Measurements from ENCODE around the gene ANO10.
"Not testable (repeated sequence)": the region's sequence is repeated elsewhere in the genome, so short reads cannot be mapped to it uniquely, and the experiment has no call there.

ANO10 gene

DNA sequence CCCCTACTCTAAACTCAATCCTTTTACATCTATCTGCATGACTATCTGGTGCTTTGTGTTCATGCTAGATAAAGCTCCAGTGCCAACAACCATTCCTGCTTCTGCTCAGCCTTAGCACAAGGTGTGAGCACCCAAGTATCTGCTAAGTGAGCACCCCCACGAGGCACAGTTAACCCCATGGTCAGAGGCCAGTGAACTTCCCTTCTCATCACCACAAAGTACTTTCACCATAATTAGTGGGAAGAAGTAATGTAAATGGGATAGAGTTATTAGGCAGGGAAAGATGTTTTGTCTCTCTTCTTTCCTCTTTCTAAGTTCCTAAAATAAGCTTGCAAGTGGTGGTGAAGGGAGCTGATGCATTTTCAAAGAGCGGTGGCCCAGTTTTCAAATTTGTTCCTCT lies 96.4 kb downstream of the ANO10 start:
- DNase-seq (no peak), ATAC-seq (no peak)
- Mint-ChIP-seq H3K9me3 (peaks cover 10 to 14% of the 10 kb centered on the region in 2 donors), H3K27me3 (no peaks in the 10 kb centered on the region), H3K4me1 (no peaks in the 10 kb centered on the region), H3K27ac (peak overlapping the region in 1 of 2 donors; percentile 41), H3K4me3 (no peak overlapping the region)

DNA sequence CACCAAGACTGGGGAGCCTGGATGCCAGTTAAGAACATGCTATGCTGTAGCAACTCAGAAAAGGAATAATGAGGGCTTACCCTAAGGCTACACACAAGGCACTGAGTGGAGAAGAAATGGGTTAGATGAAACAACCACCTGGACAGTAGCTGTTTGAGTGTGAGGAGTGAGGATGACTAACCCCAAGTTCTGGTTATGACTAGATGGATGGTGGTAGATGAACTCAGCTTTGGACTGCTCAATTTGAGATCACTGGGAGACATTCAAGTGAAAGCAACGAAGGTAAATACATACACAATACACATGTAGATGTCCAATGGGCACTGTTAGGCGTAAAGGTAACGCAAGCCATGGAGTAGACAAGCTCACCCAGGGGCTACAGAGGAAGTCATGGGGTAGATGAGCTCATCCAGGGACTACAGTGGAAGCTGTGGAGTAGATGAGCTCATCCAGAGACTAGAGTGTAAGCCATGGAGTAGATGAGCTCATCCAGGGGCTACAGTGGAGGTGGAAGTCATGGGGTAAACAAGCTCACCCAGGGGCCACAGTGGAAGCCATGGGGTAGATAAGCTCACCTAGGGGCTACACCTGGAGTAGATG lies 98.3 kb downstream of the ANO10 start:
- DNase-seq: peak; percentile 32 to 67

DNA sequence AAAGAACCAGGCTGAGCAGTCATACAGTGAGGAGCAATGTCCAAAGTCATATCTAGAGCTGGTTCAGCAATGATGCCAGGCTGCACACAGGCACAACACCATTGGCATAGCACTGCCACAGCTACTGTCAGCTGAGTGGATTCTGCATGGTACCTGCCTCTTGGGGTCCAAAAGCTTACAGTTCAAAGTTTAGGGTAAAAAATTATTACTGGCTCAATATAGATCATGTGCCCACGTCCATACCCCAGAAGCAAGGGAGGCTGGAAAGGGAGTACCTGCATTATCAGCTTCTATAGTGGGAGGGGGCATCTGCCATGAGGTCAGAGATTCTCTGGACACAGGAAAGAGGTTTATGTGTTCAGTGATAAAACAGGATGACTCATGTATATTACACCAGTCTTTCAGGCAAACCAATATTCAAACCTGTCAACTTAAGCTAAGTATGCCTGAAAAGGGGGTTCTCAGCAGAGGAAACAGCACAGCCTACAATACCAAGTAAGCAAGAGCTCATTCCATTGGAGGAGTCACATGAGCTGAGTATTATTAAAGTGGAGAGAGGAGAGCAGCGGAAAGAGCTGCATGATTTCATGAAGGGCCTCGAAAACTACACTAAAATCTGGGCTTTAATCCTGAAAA lies 99.0 kb downstream of the ANO10 start:
- Mint-ChIP-seq H3K27me3 (no peaks in the 10 kb centered on the region), H3K4me3 (no peak overlapping the region), H3K4me1 (no peaks in the 10 kb centered on the region), H3K27ac (peak overlapping the region in 1 of 2 donors; percentile 50), H3K9me3 (peaks cover 26 to 27% of the 10 kb centered on the region in 2 donors)
- no peak for DNase-seq
- ATAC-seq: peak; percentile 41

More for the DNA sequence above, 98.3 kb downstream of the ANO10 start:
- ATAC-seq: peak; percentile 95
- Mint-ChIP-seq H3K4me3 (no peak overlapping the region), H3K27ac (no peak overlapping the region), H3K9me3 (peaks cover 26 to 28% of the 10 kb centered on the region in 2 donors), H3K4me1 (no peaks in the 10 kb centered on the region), H3K27me3 (no peaks in the 10 kb centered on the region)

DNA sequence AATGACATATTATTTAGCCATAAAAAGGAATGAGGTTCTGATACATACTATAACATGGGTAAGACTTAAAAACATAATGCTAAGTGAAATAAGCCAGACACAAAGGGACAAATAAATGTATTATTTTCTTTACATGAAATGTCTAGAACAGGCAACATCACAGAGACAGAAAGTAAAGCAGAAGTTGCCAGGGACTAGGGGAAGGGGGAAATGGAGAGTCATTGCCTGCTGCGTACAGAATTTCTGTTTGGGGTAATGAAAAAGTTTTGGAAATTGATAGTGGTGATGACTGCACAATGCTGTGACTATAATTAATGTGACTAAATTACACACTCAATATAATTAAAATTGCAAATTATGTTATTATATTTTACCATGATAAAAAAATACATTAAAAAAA lies 99.9 kb downstream of the ANO10 start:
- peak overlapping the region in 1 of 2 donors; percentile 33 for H3K27ac Mint-ChIP-seq
- no peaks in the 10 kb centered on the region for H3K27me3 Mint-ChIP-seq
- no peak overlapping the region for H3K4me3 Mint-ChIP-seq
- DNase-seq (no peak), ATAC-seq (no peak)
- peaks cover 20 to 22% of the 10 kb centered on the region in 2 donors for H3K9me3 Mint-ChIP-seq
- no peaks in the 10 kb centered on the region for H3K4me1 Mint-ChIP-seq

DNA sequence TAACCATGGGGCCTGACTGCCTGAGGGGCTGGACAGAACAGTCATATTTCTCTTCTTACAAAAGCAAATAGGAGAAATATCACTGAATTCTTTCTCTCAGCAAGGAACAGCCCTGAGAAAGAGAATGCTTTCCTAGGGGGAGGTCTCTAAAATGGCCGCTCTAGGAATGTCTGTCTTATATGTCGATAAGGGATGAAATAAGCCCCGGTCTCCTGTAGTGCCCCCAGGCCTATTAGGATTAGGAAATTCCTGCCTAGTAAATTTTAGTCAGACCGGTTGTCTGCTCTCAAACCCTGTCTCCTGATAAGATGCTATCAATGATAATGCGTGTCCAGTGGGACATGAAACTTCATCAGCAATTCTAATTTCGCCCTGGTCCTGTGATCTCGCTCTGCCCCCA lies 103.3 kb downstream of the ANO10 start:
- DNase-seq, H3K27ac Mint-ChIP-seq, H3K27me3 Mint-ChIP-seq, H3K4me3 Mint-ChIP-seq, ATAC-seq: not testable (repeated sequence)
- Mint-ChIP-seq H3K9me3 (peaks cover 27 to 32% of the 10 kb centered on the region in 2 donors), H3K4me1 (peaks cover 11% of the 10 kb centered on the region)

DNA sequence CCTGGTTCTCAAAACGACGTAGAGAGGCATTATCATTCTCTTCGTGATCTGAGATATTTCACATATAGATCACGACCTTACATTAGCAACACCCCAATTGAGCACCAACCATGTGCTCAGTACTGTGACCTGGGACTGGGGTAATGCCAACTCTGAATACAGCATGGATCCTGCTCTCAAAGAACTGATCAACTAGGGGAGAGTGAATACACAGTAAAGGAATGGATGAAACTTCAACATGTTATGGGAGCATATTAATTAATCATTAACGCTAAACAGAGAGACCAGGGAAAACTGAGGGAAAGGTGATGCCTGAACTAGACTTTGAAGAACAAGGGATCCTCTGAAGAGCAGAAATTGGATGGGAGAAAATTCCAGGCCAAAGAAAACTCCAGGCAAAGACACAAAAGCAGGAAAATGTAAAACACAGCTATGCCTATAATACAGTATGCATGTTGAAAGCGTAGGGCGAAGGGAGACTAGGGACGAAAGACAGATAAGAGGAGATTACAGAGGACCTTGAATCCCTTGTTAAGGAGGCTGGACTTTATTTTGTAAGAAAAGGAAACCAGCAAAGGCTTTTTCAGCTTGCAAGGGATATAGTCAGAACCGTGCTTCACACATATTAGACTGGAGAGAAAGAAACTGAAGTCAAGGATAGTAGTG lies 105.7 kb downstream of the ANO10 start:
- DNase-seq (no peak), ATAC-seq (no peak)
- peaks cover 11% of the 10 kb centered on the region for H3K4me1 Mint-ChIP-seq
- no peaks in the 10 kb centered on the region for H3K27me3 Mint-ChIP-seq
- H3K9me3 Mint-ChIP-seq: peaks cover 27 to 32% of the 10 kb centered on the region in 2 donors
- no peak overlapping the region for H3K4me3 Mint-ChIP-seq
- H3K27ac Mint-ChIP-seq: peak overlapping the region in 1 of 2 donors; percentile 10

DNA sequence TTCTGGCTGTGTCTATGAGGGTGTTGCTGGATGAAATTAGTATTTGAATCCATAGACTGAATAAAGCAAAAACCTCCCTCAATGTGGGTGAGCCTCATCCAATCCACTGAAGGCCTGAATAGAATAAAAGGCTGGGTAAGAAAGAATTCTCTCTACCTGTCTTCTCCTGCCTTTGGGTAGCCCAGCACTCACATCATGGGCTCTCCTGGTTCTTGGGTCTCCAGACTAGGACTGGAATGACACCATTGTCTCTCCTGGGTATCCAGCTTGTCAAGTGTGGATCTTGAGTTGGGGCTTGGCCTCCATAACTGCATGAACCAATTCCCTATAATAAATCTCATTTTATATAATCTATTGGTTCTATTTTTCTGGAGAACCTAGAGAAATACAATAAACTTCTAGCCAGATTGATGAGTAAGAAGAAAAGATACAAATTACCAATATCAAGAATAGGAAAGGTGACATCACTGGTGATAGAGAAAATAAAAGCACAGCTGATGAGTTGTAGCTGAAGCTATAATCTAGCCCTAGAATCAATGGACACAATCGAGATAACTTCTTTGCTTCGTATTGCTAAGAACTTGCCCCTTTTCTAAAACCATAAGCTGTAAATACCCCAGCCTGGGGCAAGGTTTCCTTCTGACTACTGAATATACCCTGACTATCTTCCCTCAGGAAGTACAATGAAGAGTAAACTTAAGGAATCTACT lies 106.4 kb downstream of the ANO10 start:
- Mint-ChIP-seq H3K4me3 (no peak overlapping the region), H3K27ac (no peak overlapping the region), H3K9me3 (peaks cover 27 to 32% of the 10 kb centered on the region in 2 donors), H3K27me3 (no peaks in the 10 kb centered on the region), H3K4me1 (peaks cover 11% of the 10 kb centered on the region)
- DNase-seq: no peak
- peak; percentile 79 for ATAC-seq

DNA sequence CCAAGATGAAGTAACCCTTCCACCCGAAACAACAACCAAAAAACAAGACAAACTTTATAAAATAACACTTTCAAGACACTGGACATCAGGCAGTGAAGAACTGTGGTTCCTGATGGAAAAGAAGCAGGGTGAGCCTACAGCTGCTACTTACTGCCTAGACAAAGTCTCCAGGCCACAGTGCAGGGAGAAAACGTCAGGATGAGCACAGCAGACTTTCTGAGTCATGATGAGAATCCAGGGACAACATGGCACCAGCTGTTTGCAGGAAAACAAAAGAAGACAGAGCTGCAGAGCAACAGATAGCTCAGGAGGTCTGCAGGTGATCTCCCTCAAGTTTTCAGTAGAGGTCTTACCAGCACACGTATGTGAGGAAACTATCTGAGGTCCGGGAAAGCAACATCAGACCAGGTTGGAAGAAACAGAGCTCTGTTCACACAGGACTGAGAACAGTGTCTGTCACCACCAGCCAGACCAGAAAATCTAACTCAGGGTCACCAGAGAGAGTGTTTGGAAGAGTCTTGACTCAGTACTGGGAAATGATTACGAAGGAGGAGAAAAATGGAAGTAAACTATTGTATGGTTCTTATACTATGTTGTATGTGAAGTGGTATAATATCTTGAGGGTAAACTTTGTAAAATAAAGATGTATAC lies 108.9 kb downstream of the ANO10 start:
- Mint-ChIP-seq H3K4me1 (peaks cover 11% of the 10 kb centered on the region), H3K9me3 (peaks cover 7 to 11% of the 10 kb centered on the region in 2 donors), H3K4me3 (no peak overlapping the region), H3K27me3 (no peaks in the 10 kb centered on the region), H3K27ac (no peak overlapping the region)
- DNase-seq (no peak), ATAC-seq (no peak)

DNA sequence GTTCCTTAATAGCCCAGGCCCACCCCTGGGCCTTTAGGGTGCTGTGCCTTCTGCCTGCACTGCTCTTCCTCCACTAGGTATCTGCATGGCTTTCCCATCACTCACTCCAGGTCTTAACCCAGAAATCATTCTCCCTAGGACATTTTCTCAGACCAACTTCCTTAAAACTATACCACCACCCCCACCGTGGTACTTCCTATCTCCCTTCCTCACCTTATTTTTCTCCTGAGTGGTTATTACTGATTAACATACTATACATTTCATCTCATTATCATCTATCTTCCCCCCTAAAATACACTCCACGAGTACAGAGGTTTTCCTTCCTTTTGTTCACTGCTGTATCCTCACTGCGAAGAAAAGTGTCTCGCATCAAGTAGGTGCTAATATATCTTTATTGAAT lies 115.2 kb downstream of the ANO10 start:
- Mint-ChIP-seq H3K4me1 (peaks cover 38% of the 10 kb centered on the region), H3K27me3 (no peaks in the 10 kb centered on the region), H3K27ac (peak overlapping the region; percentile 21 to 54), H3K4me3 (peak overlapping the region in 1 of 2 donors; percentile 16), H3K9me3 (peaks cover 0 to 4% of the 10 kb centered on the region in 2 donors)
- no peak for ATAC-seq
- DNase-seq: no peak

DNA sequence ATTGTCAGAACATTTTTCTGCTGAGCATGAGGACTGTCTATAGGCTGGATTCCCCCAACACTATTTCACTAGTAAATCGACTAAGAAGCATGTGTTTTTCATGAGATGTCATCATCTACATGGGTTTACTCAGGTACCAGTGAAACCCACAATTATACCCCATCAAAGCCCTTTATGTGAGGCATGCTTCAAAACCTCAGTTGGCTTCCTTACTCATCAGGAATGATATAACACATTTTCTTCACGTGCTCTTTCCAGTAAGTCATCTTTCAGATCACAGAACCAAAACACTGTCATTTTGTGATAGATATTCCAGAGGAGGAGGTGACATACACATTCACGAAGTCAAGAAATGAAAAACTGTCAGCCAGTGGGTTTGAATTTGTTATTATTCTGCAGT lies 116.5 kb downstream of the ANO10 start:
- DNase-seq (peak; percentile 41 to 57), ATAC-seq (peak; percentile 96)
- H3K9me3 Mint-ChIP-seq: peaks cover 0 to 4% of the 10 kb centered on the region in 2 donors
- H3K4me3 Mint-ChIP-seq: peak overlapping the region in 1 of 2 donors; percentile 46
- H3K27me3 Mint-ChIP-seq: no peaks in the 10 kb centered on the region
- H3K4me1 Mint-ChIP-seq: peaks cover 51% of the 10 kb centered on the region
- peak overlapping the region; percentile 92 to 93 for H3K27ac Mint-ChIP-seq

DNA sequence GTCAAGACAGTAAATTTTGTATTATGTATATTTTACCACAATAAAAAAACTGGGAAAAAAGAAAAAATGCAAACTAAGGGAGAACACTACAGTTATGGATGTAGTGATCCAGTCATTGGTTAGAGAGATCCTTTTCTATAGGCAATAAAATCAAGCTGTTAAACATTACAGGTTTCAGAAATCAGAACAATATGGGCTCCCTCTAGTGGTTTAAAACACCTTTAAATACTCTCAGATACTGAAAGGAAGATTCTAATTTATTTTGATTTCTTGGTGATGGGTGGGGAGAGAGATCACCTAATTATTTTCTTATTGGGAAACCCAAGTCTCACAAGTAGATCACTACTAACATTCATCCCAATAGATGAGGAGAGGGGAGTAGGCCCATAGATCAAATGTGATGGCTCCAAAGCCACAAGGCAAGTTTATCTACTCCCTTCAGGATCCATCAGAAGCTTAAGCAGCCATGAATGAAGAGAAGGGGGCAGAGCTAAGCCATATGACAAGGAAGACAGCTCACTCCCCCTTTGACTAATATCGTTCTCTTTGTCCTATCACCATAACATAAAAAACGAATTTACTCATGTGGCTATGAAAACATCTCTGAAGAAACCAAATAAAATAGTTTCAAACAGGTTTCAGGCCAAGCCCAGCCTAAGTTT lies 118.6 kb downstream of the ANO10 start:
- Mint-ChIP-seq H3K27ac (peak overlapping the region; percentile 81 to 90), H3K27me3 (no peaks in the 10 kb centered on the region), H3K4me3 (no peak overlapping the region), H3K9me3 (peaks cover 0 to 4% of the 10 kb centered on the region in 2 donors), H3K4me1 (peaks cover 73% of the 10 kb centered on the region)
- peak in 1 of 2 donors; percentile 17 for DNase-seq
- ATAC-seq: peak; percentile 9

DNA sequence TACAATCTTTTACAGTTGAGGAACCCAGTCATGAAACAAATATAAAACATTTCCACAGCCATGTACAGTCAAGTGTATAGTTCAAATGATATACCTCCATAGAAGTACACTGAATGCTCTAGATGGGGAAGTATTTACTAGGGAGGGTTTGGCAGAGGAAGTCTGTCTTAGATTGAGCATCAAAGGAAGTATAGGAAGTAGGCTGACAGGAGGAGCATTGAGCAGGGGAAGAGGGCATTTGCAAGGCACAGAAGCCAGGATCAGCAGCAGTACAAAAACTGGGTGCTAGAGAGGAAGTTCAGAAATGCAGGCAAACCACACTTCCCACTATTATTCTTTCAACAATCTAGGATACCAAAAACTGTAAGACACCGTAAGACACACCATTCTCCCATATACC lies 122.6 kb downstream of the ANO10 start:
- no peak for ATAC-seq
- Mint-ChIP-seq H3K27me3 (no peaks in the 10 kb centered on the region), H3K27ac (peak overlapping the region; percentile 84 to 92), H3K4me1 (peaks cover 72% of the 10 kb centered on the region), H3K9me3 (peaks cover 0 to 9% of the 10 kb centered on the region in 2 donors), H3K4me3 (peak overlapping the region in 1 of 2 donors; percentile 4)
- DNase-seq: no peak

DNA sequence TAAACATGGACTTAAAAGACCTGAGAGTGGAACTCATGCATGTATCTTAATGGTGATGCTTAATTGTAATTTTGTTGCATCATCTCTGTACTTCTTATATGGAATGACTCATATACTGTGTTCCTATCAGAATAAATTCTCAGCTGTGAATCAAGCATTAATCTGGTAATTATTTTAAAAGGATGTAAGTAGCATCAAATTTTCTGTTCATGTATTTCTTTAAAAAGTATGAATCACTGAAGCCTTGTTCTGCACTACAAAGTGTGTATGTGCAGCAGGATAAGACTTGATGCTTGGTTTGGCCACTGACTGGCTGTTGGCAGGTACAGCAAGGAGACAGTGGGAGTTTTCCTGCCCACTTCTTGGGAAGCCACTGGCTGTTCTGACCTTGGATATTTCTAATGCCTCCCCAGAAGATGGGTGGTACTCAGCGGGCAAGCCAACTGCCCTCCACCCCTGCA lies 123.9 kb downstream of the ANO10 start:
- Mint-ChIP-seq H3K4me1 (peaks cover 66% of the 10 kb centered on the region), H3K27ac (peak overlapping the region; percentile 95 to 99), H3K27me3 (no peaks in the 10 kb centered on the region), H3K9me3 (peaks cover 0 to 9% of the 10 kb centered on the region in 2 donors), H3K4me3 (peak overlapping the region in 1 of 2 donors; percentile 43)
- no peak for DNase-seq
- peak; percentile 84 for ATAC-seq

DNA sequence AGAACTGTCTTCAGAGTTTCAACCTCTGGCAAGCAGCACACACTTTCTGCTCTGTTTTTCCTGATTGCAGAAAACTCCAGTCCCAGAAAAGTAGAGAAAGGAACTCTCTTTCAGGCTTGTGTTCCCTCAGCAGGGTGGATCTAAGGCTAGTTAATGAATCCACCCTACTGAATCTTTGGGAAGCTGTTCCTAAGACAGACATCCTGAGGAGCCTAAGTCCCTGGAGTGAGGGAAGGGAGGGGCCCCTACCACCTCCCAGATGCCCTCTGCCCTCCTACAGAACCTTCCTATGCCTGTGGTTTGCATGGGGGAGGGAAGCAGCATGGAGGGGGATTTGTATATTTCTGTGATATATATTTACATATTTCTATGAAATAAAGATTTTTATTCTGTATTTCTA lies 124.4 kb downstream of the ANO10 start:
- Mint-ChIP-seq H3K4me1 (peaks cover 62% of the 10 kb centered on the region), H3K27me3 (no peaks in the 10 kb centered on the region), H3K9me3 (peaks cover 0 to 8% of the 10 kb centered on the region in 2 donors), H3K4me3 (no peak overlapping the region), H3K27ac (peak overlapping the region; percentile 93 to 95)
- no peak for ATAC-seq
- no peak for DNase-seq

Measured in stimulated activated naive CD8-positive, alpha-beta T cell treated with anti-CD3 and anti-CD28 coated beads, Interleukin-15, amount 100 ng/mL, for 72 hours (primary cell).